Kidney epithelial cell (primary cell): ENCODE results near the gene TAF1L. TPM values are rescaled to one million over a fixed set of nuclear protein-coding genes. Genes with fewer than 3 reads are reported as not detected.
A peak's percentile ranks its signal among the peaks of the same experiment; 100 is the strongest.

Source experiments
- DNase-seq: peaks from one replicate; pipeline ENCODE4 v3.0.0-alpha.2; 2010; ENCODE audit warnings: low read depth
- H3K27me3 ChIP-seq: 2 replicates; pipeline ENCODE4 v1.6.0; 2011; ENCODE audit warnings: low read length; ENCODE audit not compliant: control insufficient read depth, insufficient read depth
- H3K36me3 ChIP-seq: 2 replicates; pipeline ENCODE4 v1.5.1; 2011; ENCODE audit warnings: low read length; ENCODE audit not compliant: control insufficient read depth, insufficient read depth
- H3K4me3 ChIP-seq: 2 replicates; pipeline ENCODE4 v1.5.1; 2011; ENCODE audit warnings: low read depth, mild to moderate bottlenecking, control low read depth, low read length
- CTCF ChIP-seq: IDR thresholded peaks from 2 replicates; pipeline ENCODE4 v1.5.1; 2011; ENCODE audit warnings: mild to moderate bottlenecking, moderate library complexity, low read length, control low read depth, inconsistent platforms; ENCODE audit not compliant: insufficient read depth, poor library complexity, severe bottlenecking
- total RNA-seq: library from RNA; depleted of rRNA; stranded (reverse); fragments of >200 nt; gene quantifications from 2 replicates; pipeline ENCODE4 v1.2.3, GENCODE V29; 2015

Gene TAF1L
- total RNA-seq, 1 donor from 2014 or later = under 0.01 TPM

GRCh38 chr9:32587901-32588300 is 47.6 kb downstream of the TAF1L start:
- H3K36me3 ChIP-seq = no peaks in the 10 kb centered on the region
- no peak for TF ChIP-seq CTCF
- no peak overlapping the region for H3K4me3 ChIP-seq
- no peaks in the 10 kb centered on the region for H3K27me3 ChIP-seq
- no peak for DNase-seq

DNA sequence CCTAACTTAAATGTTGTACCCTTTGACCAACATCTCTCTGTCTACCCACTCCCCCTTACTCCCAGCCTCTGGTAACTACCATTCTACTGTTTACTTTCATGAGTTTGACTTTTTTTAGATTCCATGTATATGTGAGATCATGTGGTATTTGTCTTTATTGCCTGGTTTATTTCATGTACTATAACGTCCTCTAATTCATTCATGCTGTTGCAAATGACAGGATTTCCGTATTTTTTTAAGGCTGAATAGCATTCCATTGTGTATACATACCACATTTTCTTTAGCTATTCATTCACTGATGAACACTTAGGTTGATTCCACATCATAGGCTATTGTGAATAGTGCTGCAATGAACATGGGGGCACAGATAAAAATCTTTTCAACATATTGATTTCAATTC is 50.7 kb downstream of the TAF1L start:
- Histone ChIP-seq H3K27me3 (no peaks in the 10 kb centered on the region), H3K4me3 (no peak overlapping the region), H3K36me3 (no peaks in the 10 kb centered on the region)
- DNase-seq = no peak
- no peak for TF ChIP-seq CTCF

DNA sequence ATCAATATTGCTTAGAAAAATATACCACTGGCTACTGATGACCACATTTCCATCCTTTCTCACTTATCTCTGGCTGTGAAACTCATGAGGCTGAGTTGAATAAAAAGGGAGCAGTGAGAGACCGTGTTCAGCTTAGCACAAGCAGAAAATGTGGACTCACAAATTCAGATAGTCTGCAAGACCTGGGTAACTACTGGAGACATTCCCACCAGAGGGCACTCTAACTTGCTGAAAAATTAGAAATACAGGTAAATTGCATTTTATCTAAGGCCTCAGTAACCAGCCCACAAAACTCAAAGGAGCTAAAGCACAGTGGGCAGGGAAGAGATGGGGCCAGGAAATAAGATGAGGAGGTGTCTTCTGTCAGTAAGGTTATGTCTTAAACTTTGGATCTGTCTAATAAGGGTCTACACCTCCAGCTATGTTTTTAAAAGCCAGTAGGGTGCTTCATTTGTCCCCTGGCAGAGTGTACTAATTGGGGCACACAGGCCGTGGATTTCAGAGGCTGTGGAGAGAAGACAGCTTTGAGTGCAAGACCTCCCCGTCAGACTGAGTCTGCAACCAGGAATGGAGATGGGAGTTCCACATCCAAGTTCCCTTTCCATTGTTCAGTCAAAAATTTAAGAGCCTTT is 53.8 kb downstream of the TAF1L start:
- H3K36me3 ChIP-seq = no peaks in the 10 kb centered on the region
- peak; percentile 43 for DNase-seq
- TF ChIP-seq CTCF = peak; percentile 61

DNA sequence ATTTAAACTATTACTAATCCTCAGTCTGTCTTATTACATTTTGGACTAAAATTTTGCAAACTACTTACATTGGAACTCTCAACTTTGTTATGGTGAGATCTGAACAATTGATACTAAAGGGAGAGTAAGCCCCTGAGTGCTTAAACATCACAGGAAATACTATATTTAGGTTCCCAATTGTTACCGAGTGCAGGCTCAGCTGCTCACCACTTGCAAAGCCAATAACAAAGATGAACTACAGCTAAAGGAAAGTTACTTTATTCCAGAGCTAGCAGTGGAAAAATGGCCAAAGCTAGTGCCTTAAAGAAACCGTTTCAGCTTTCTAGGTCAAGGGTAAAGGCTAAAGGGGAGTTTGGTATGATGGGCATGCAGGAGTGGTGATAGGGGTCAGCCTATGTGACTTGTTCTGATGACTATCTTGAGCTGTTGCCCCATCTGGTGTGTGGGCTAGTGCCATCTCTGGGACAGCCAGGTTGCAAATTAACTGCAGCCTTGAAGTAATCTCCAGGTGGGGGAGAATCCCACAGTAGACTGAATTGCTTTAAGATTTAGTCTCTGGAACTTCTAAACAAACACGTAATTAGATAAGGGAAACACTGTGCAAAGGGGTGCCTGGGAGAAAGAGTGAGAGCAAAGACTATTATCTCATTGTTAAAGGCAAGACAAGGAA is 54.7 kb downstream of the TAF1L start:
- Histone ChIP-seq H3K4me3 (no peak overlapping the region), H3K27me3 (no peaks in the 10 kb centered on the region), H3K36me3 (no peaks in the 10 kb centered on the region)
- no peak for TF ChIP-seq CTCF
- no peak for DNase-seq

More for the DNA sequence above, 53.8 kb downstream of the TAF1L start:
- Histone ChIP-seq H3K4me3 (no peak overlapping the region), H3K27me3 (no peaks in the 10 kb centered on the region)

- Histone ChIP-seq H3K4me3 (no peak overlapping the region), H3K36me3 (no peaks in the 10 kb centered on the region), H3K27me3 (no peaks in the 10 kb centered on the region)
- no peak for DNase-seq
- TF ChIP-seq CTCF = peak; percentile 93
These were observed 55.6 kb downstream of the TAF1L start for GRCh38 chr9:32579706-32580331.

Other genes starting within 250 kb of the TAF1L start
- gene RIGI, start 109.5 kb downstream of the TAF1L start, total RNA-seq = 17.4 and 18.7 TPM in 2 replicates
- 4.1 and 5.8 TPM in 2 replicates for gene SMIM27, start 83.3 kb downstream of the TAF1L start, total RNA-seq
- gene TOPORS, start 83.1 kb downstream of the TAF1L start, total RNA-seq = 15.4 and 17.0 TPM in 2 replicates
- gene NDUFB6, start 62.5 kb downstream of the TAF1L start, total RNA-seq = 37.1 and 45.1 TPM in 2 replicates
- not detected in 2 replicates for gene TMEM215, start 147.9 kb upstream of the TAF1L start, total RNA-seq